GM23338 (cell line): ENCODE data around the gene SAMD11. TPM values are rescaled to one million over a fixed set of nuclear protein-coding genes. Genes with fewer than 3 reads are reported as not detected.

Experiments
- ATAC-seq: fragments of 200-7000 bp; cut with Tn5 transposase; 3 replicates; pipeline ENCODE4 v1.9.1; 2020
- DNase-seq: peaks from one replicate; pipeline ENCODE4 v3.0.0-alpha.2; 2015; ENCODE audit warnings: low spot score
- H2AFZ ChIP-seq: fragments of 200-600 bp; sonication (generic); 2 replicates; pipeline ENCODE4 v1.8.0; 2016; ENCODE audit warnings: antibody characterized with exemption, mild to moderate bottlenecking, moderate library complexity
- H3F3A ChIP-seq: fragments of 200-600 bp; sonication (generic); replicated peaks from 2 replicates; pipeline ENCODE4 v1.8.0; 2017; ENCODE audit warnings: antibody characterized with exemption, mixed run types, low read depth
- H3K27ac ChIP-seq: fragments of 200-600 bp; sonication (generic); 2 replicates; pipeline ENCODE4 v1.6.1; 2016; ENCODE audit warnings: low read depth
- H3K27me3 ChIP-seq: fragments of 200-600 bp; sonication (generic); 2 replicates; pipeline ENCODE4 v1.8.0; 2016; ENCODE audit warnings: mild to moderate bottlenecking, mixed run types, moderate library complexity; ENCODE audit not compliant: insufficient read depth
- H3K36me3 ChIP-seq: fragments of 200-600 bp; sonication (generic); 2 replicates; pipeline ENCODE4 v1.8.0; 2016; ENCODE audit warnings: mild to moderate bottlenecking; ENCODE audit not compliant: insufficient read depth
- H3K4me1 ChIP-seq: fragments of 200-600 bp; sonication (generic); 2 replicates; pipeline ENCODE4 v1.8.0; 2016; ENCODE audit warnings: mild to moderate bottlenecking, moderate library complexity; ENCODE audit not compliant: insufficient read depth
- H3K4me2 ChIP-seq: fragments of 200-600 bp; sonication (generic); 2 replicates; pipeline ENCODE4 v1.7.1; 2017; ENCODE audit warnings: mixed run types
- H3K4me3 ChIP-seq: fragments of 200-600 bp; sonication (generic); 2 replicates; pipeline ENCODE4 v1.6.1; 2016; ENCODE audit warnings: mixed run types
- H3K79me2 ChIP-seq: fragments of 200-600 bp; sonication (generic); replicated peaks from 2 replicates; pipeline ENCODE4 v1.8.0; 2017; ENCODE audit warnings: mild to moderate bottlenecking; ENCODE audit not compliant: insufficient read depth
- H3K9me2 ChIP-seq: fragments of 200-600 bp; sonication (generic); 2 replicates; pipeline ENCODE4 v1.8.0; 2017; ENCODE audit not compliant: insufficient read depth
- H4K20me1 ChIP-seq: fragments of 200-600 bp; sonication (generic); replicated peaks from 2 replicates; pipeline ENCODE4 v1.8.0; 2017; ENCODE audit warnings: mild to moderate bottlenecking; ENCODE audit not compliant: insufficient read depth
- H3K27ac Mint-ChIP-seq: 2 replicates; pipeline ENCODE4 v1.8.0; 2020; ENCODE audit warnings: inconsistent platforms, mild to moderate bottlenecking, moderate library complexity, mixed read lengths
- H3K27me3 Mint-ChIP-seq: 3 replicates; pipeline ENCODE4 v1.8.0; 2022; ENCODE audit warnings: low read depth, mild to moderate bottlenecking, moderate library complexity, mixed read lengths, inconsistent platforms; ENCODE audit not compliant: insufficient read depth, poor library complexity
- H3K36me3 Mint-ChIP-seq: 3 replicates; pipeline ENCODE4 v1.8.0; 2021; ENCODE audit warnings: low read depth, mild to moderate bottlenecking, inconsistent platforms, moderate library complexity, mixed read lengths
- H3K4me1 Mint-ChIP-seq: 3 replicates; pipeline ENCODE4 v1.8.0; 2020; ENCODE audit warnings: mild to moderate bottlenecking, inconsistent platforms, mixed read lengths
- H3K4me3 Mint-ChIP-seq: 3 replicates; pipeline ENCODE4 v1.8.0; 2021; ENCODE audit warnings: moderate library complexity, mild to moderate bottlenecking, inconsistent platforms, mixed read lengths
- H3K9me3 Mint-ChIP-seq: 3 replicates; pipeline ENCODE4 v1.8.0; 2020; ENCODE audit warnings: moderate library complexity, mild to moderate bottlenecking, inconsistent platforms, mixed read lengths
- CREB1 ChIP-seq: fragments of 250-450 bp; sonication (Bioruptor Pico); IDR thresholded peaks from 2 replicates; pipeline ENCODE4 v1.5.0; 2020; ENCODE audit warnings: low read depth, mild to moderate bottlenecking, moderate library complexity
- EZH2 ChIP-seq: fragments of 200-600 bp; sonication (generic); IDR thresholded peaks from one replicate; pipeline ENCODE4 v1.8.0; 2017; ENCODE audit warnings: antibody characterized with exemption, mild to moderate bottlenecking, low read depth; ENCODE audit not compliant: unreplicated experiment
- NANOG ChIP-seq: IDR thresholded peaks from 2 replicates; pipeline ENCODE4 v1.6.1; 2016; ENCODE audit warnings: antibody characterized with exemption, borderline replicate concordance
- ZNF462 ChIP-seq: fragments of 250-450 bp; sonication (Bioruptor Pico); IDR thresholded peaks from 2 replicates; pipeline ENCODE4 v1.5.0; 2020; ENCODE audit warnings: mild to moderate bottlenecking, moderate library complexity
- polyA plus RNA-seq: library from polyadenylated mRNA; unstranded; fragments of >200 nt; fragmentation: Nextera tagmentation; extraction: Ambion mirVana; gene quantifications from 2 replicates; pipeline ENCODE4 v1.2.1, GENCODE V29; 2016
- total RNA-seq: library from RNA; depleted of rRNA; stranded (reverse); fragments of >200 nt; shearing (Covaris generic); gene quantifications from 2 replicates; pipeline ENCODE4 v1.2.3, GENCODE V29; 2014
- TF ChIP-seq, protein P1 (sequence below): IDR thresholded peaks from 2 replicates; pipeline ENCODE4 v1.6.1; 2016; ENCODE audit warnings: antibody characterized with exemption

Gene SAMD11
- total and polyA plus RNA-seq, 2 experiments from 2014 or later, result 0.14 to 0.40 TPM

DNA sequence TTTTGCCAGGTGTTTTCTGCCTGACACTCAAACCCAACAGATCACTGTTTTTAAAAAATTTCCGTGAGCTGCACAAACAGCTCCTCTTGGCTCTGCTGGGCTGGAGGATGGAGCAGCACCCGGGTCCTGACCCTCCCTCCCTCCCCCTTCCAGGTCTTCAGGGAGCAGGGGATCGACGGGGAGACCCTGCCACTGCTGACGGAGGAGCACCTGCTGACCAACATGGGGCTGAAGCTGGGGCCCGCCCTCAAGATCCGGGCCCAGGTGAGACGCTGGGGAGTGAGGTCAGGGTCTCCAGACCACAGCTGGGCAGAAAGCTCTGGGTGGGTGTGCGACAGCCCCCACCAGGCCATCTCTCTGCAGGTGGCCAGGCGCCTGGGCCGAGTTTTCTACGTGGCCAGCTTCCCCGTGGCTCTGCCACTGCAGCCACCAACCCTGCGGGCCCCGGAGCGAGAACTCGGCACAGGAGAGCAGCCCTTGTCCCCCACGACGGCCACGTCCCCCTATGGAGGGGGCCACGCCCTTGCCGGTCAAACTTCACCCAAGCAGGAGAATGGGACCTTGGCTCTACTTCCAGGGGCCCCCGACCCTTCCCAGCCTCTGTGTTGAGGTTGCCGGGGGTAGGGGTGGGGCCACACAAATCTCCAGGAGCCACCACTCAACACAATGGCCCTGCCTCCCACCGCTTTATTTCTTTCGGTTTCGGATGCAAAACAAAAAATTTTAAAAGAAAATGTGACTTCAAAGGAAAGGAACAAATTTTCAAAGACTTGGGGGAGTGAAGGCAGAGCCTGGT is 20.0 kb downstream of the SAMD11 start (continued):
- TF ChIP-seq ZNF462 (CRISPR knock-in tag) (no peak), CREB1 (CRISPR knock-in tag) (no peak), NANOG (no peak)

DNA sequence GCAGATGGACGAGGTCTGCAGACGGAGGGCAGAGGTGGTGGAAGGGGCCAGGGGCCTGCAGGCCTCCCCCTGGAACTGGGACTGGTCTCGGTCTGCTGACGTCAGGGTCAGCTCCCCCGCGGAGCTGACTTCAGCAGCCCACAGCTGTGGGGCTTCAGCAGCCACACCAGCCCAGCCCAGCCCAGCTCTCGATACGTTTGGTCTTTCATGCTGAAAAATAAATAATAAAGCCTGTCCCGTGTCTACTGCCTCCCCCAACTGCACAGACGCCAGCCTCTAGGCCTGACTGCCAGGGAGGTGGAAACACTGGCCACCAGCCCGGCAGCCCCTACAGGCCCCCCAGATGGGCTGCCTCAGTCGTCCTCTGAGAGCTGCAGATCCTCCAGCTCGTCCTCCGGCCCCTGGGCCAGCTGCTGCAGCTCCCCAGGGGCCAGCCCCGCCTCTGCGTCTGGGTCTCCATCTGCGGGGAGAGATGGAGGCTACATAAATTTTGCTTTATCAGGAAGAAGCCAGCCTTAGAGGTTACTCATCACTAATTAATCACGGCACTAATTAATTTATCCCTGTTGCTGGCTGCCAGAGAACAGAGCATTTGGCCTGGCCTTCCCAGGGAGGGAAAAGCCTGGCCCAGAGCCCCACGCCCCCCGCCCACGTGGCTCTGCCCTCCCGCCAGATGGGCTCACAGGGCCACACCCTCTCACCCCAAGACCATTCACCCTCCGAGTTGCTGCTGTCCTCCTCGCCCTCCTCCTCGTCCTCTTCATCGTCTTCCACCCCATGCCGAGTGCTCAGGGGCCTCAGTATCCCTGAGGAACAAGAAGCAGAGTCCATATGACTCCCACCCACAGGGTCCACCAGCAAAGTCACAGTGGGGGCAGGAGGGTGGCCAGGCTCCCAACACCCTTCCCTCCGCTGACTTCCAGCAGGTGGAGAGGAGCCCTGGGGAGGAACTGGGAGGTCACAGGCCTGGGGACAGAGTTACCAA is 20.9 kb downstream of the SAMD11 start:
- H4K20me1 ChIP-seq, result no peaks in the 10 kb centered on the region; the same call in 1 of the 2 replicates
- 0 out of 2 replicates have a peak, but pooled peaks cover 3% of the 10 kb centered on the region for H3F3A ChIP-seq
- peaks cover 46% of the 10 kb centered on the region for H3K27me3 ChIP-seq
- Mint-ChIP-seq H3K4me1 (peaks cover 7% of the 10 kb centered on the region; the same call in 1 of the 3 replicates), H3K27me3 (peaks cover 30% of the 10 kb centered on the region), H3K9me3 (peaks cover 3% of the 10 kb centered on the region; the same call in 1 of the 3 replicates), H3K36me3 (peaks cover 24% of the 10 kb centered on the region), H3K27ac (no peak overlapping the region), H3K4me3 (no peak overlapping the region)
- H3K36me3 ChIP-seq, result peaks cover 6% of the 10 kb centered on the region; the same call in 1 of the 2 replicates
- H2AFZ ChIP-seq, result no peak overlapping the region
- ATAC-seq, result no peak
- no peaks in the 10 kb centered on the region for H3K79me2 ChIP-seq
- no peak overlapping the region for H3K4me3 ChIP-seq
- DNase-seq, result no peak
- H3K27ac ChIP-seq, result no peak overlapping the region
- no peak overlapping the region for H3K4me2 ChIP-seq
- H3K4me1 ChIP-seq, result peaks cover 5% of the 10 kb centered on the region; the same call in 1 of the 2 replicates
- no peaks in the 10 kb centered on the region for H3K9me2 ChIP-seq
- TF ChIP-seq, protein P1, sequence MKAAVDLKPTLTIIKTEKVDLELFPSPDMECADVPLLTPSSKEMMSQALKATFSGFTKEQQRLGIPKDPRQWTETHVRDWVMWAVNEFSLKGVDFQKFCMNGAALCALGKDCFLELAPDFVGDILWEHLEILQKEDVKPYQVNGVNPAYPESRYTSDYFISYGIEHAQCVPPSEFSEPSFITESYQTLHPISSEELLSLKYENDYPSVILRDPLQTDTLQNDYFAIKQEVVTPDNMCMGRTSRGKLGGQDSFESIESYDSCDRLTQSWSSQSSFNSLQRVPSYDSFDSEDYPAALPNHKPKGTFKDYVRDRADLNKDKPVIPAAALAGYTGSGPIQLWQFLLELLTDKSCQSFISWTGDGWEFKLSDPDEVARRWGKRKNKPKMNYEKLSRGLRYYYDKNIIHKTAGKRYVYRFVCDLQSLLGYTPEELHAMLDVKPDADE, result no peak
- TF ChIP-seq EZH2, result no peak
